NOMO-1 treated with DMSO at 0.1 percent for 48 hours (cell line): ENCODE results near the gene OR5B12.
A peak's percentile ranks its signal among the peaks of the same experiment; 100 is the strongest.
"Not testable (repeated sequence)": the region's sequence is repeated elsewhere in the genome, so short reads cannot be mapped to it uniquely, and the experiment has no call there.

ENCODE experiments used
- DNase-seq: peaks from one replicate; lab custom pipeline; 2025; ENCODE audit not compliant: unreplicated experiment; lab: John Stamatoyannopoulos, UW

The OR5B12 gene

DNA sequence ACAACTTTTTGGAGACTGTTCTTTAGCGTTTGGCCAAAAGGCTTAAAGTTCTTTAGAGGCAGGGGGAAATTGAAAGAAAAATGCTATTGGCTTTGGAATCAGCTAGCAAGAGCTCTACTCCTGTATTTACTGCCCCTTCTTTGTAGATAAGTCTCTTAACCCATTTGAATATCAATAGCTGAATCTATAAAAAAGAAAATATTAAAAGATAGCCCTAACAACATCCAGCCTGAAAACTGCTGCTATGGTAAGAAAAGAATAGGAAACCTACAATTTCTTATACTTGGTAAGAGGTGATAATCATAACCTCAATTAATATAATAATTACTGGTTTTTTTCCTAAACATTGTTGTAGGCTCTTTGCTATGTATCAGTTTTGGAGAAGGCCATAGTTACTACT, at the start of gene OR5B12:
Gene OR5B12 (minus strand): TSS at position 101 of the 400 bp plus-strand sequence. CDS start 2,085 bp downstream, outside the sequence.
- no peak for DNase-seq

DNA sequence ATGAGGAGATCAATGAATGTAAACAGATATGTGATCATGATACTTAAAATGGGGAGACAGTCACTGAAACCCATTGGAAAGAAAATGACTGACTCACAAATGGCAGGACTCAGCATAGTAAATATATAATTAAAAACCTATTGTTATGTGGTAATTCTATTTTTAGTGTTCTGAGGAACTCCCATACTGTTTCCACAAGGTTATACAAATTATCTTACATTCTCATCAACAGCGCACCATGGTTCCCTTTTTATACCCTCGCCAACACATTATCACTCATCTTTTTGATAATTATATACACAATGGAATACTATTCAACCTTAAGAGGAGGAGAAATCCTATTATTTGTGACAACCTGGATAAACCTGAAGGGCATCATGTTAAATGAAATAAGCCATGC, 48.8 kb upstream of the OR5B12 start:
- DNase-seq, result no peak

- no peak for DNase-seq
These were observed 45.1 kb upstream of the OR5B12 start for GRCh38 chr11:58487170-58487569.

DNA sequence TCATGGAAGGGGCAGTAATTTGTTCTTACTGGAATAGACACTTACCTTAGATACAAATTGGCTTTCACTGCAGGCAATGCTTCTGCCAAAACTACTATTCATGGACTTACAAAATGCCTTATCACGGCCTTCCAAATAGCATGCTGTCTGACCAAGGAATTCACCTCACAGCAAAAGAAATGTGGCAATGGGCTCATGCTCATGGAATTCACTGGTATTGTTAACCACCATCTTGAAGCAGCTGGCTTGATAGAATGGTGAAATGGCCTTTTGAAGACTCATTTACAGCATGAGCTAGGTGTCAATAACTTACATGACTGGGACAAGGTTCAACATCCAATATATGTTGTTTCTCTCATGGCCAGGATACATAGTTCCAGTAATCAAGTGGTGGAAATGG, 43.9 kb upstream of the OR5B12 start:
- no peak for DNase-seq

- DNase-seq, result no peak
These were observed 29.9 kb upstream of the OR5B12 start for GRCh38 chr11:58471892-58472291.

DNA sequence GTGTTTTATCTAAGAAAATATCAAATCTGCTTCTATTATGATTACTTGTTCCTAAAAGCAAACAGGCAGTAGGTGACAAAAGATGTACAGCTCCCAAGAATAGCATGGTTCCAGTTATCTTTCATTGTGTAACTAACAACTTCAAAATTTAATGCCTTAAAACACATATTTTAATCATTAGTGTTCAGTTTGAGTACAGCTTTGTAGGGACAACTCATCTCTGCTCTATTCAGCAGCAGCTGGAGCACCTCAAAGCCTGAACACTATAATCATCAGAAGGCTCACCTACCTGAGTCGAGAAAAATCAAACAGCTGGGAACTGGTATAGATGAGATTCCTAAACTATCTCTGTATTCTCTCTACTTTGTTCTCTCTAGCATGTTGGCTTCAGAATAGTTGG, 24.3 kb upstream of the OR5B12 start:
- no peak for DNase-seq

- no peak for DNase-seq
These were observed 23.7 kb upstream of the OR5B12 start for GRCh38 chr11:58465690-58466089.

- no peak for DNase-seq
These were observed 9.5 kb upstream of the OR5B12 start for GRCh38 chr11:58451585-58451984.

DNA sequence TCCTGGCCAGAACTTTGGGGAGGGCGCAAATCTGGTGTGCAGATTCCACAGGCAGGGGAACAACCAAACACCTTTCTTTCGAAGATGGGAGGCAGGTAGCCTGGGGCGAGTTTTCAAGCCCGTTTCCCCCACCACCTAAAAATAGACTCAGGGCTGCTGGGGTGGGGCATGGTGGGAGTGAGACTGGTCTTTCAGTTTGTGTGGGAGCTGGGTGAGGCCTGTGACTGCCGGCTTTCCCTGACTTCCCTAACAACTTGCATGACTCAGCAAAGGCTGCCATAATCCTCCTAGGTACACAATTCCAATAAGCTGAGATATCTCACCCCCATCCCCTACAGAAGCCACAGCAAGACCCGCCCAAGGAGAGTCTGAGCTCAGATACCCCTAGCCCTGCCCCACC, 4.3 kb upstream of the OR5B12 start:
- DNase-seq, result no peak

DNA sequence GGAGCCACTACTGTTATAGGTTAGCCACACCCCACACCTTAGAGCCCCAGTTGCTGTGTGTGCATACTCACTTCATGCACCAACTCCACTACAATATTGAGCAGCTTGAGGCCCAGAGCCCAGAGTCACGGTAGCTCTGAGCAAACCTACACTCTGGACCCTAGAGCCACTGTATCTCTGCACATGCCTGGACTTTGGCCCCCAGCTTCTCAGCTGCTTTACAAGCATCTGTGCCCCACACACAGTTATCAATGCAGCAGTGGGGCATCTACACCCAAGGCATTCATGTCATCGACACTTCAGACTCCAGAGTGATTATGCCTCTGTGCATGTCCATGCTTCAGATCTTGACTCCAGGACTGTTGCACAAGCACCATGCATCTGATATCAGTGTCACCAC, 2.3 kb upstream of the OR5B12 start:
- no peak for DNase-seq

DNA sequence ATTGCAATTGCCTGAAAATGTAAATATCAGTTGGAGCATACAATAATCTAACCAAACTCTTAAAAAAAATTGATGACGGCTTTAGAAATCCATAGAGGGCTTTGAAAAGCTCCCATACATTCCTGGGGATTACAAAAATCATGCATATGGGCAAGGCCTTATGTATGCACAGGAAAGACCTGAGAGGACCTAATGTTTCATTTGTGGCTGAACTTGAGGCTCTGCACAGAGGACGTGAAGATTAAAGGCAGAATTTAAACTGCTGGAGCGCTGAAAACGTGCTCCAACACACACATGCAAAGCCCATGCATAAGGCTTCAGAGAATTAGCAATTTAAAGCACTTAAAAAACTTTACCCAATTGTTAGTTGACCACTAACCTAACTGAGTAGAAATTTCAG, 3.5 kb downstream of the OR5B12 start:
- DNase-seq, result no peak

DNA sequence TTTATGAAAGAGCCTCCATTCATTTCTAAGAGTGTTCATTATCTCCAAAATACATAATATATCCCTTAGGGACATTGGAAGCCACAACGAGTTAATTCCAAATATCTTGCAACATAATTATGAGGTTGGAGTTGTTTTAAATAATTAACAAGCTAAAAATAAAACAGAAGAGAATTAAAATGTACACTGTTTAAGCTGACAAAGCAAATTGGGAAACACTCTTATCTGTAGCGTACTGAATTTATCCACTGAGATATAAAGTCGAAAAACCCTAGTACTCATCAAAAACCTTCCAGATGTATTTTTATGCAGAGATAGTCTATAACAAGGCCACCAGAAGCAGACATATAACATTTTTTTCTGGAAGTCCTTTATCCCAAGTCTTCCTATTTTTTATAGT, 7.8 kb downstream of the OR5B12 start:
- no peak for DNase-seq

GRCh38 chr11:58433638-58434203, 8.3 kb downstream of the OR5B12 start:
- DNase-seq, result peak; percentile 64

GRCh38 chr11:58429273-58429672, 12.8 kb downstream of the OR5B12 start:
- no peak for DNase-seq

GRCh38 chr11:58428021-58428420, 14.0 kb downstream of the OR5B12 start, which contains the start of gene OR5B2:
TSS of gene OR5B2 (minus strand) at chr11:58428121. CDS start at chr11:58423261, 4,860 bp downstream.
- no peak for DNase-seq

DNA sequence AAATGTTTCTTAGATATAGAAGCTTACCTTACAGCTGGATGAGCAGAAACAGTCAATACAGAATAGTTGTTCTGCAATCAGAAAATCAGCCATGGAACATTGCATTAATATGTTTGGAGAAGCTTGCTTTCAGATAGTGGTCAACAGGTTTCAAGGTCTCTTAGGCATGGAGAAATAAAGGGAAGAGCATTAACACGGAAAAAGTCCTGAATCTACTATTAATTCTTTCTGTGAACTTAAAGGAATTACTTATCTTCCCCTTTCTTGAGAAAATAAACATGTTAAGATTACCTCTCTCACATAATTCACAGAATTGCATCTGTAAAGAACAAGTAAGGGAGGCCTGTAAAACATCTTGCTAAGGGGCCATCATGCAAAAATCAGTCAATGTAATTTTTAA, 35.3 kb downstream of the OR5B12 start, which contains the start of gene OR5B3:
Gene OR5B3 (minus strand): TSS at position 101 of the 400 bp plus-strand sequence. CDS start 3,465 bp downstream, outside the sequence.
- DNase-seq, result no peak

DNA sequence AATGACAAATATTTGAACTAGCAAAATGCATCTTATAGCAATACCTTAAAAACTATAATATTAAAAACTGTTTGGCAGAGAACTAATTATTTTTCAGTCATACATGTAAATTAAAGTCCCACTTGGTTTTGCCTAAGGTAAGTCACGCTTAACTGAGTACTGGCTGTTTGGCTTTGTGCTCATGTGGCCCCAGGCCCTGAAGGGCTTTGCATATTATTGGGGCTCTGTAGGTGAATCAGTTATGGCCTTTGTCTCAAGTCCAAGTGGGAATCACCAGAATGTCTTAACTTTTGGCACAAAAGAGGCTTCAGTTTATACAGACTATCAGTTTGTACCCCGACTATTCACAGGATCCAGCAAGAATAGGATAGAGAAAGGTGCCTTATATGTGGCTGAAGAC, 42.4 kb downstream of the OR5B12 start:
- not testable (repeated sequence) for DNase-seq

GRCh38 chr11:58395581-58395980, 46.5 kb downstream of the OR5B12 start:
- no peak for DNase-seq

GRCh38 chr11:58394195-58394594, 47.8 kb downstream of the OR5B12 start:
- no peak for DNase-seq

DNA sequence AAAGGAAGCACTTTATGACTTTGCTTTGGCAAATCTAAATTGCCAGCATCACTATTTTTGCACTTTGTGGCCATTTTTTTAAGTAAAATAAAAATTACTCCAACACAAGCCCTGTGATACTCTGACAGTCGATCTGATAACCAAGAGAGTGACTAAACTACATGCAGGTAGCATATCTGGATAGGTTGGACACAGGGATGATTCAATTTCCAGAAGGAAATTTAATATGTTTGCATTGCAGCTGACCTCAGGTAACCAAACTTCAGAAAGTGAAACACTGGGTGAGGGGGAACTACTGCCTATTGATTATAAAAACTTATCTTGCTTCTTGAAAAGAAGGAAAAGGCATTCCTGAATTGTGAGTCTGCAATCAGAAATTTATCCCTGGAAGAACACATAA, 49.3 kb downstream of the OR5B12 start:
- no peak for DNase-seq

- no peak for DNase-seq
These were observed 50.2 kb downstream of the OR5B12 start for GRCh38 chr11:58391879-58392278.

- DNase-seq, result no peak
These were observed 51.4 kb downstream of the OR5B12 start for GRCh38 chr11:58390551-58391063.
